GM18517 (cell line): ENCODE measurements around the gene PPT2.
"Not testable (repeated sequence)": the region's sequence is repeated elsewhere in the genome, so short reads cannot be mapped to it uniquely, and the experiment has no call there.

Experiments
- ATAC-seq: cut with Tn5 transposase; IDR thresholded peaks from one replicate; pipeline ENCODE4 v1.9.1; 2021; ENCODE audit warnings: mild to moderate bottlenecking, moderate library complexity; ENCODE audit not compliant: unreplicated experiment

PPT2 gene

DNA sequence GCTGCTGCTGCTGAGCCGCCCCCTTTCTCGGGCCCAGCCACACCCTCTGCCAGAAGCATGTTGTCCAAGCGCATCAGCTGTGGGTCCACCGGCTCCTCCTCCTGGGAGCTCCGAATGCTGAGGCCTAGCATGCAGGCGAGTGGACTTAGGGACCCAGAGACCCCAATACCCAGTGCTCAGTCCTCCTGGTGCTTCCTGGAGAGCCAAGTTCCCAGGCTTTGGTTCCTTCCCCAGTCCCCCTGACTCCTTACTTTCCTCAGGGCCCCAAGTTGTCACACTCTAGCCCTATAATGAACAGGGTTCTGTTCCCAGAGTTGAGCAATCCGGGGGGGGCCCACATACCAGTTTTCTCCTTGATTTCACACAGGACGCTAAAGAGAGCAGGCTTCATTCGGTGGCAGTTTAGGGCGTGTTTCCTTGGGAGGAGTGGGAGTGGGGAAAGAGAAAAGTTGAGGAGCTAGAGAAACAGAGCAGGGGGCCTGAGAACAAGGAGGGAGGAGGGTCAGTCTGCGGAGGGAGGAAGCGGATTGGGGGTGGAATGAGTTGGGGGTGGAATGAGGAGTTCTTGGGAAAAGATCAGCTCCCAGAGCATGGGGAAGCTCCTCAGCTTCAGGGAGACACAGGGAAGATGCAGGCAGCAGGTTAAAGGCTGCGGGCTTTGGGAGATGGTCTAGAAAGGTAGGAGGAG is 34.6 kb downstream of the PPT2 start:
- no peak for ATAC-seq

GRCh38 chr6:32189069-32189741 is 35.3 kb downstream of the PPT2 start:
- ATAC-seq: no peak

- no peak for ATAC-seq
Observed at GRCh38 chr6:32189742-32190053, 35.8 kb downstream of the PPT2 start.

GRCh38 chr6:32190054-32190851 is 36.3 kb downstream of the PPT2 start, which contains the start of gene PBX2:
TSS of gene PBX2 (minus strand) at chr6:32190202. CDS start at chr6:32189915, 287 bp downstream.
- ATAC-seq: peak; percentile 47

DNA sequence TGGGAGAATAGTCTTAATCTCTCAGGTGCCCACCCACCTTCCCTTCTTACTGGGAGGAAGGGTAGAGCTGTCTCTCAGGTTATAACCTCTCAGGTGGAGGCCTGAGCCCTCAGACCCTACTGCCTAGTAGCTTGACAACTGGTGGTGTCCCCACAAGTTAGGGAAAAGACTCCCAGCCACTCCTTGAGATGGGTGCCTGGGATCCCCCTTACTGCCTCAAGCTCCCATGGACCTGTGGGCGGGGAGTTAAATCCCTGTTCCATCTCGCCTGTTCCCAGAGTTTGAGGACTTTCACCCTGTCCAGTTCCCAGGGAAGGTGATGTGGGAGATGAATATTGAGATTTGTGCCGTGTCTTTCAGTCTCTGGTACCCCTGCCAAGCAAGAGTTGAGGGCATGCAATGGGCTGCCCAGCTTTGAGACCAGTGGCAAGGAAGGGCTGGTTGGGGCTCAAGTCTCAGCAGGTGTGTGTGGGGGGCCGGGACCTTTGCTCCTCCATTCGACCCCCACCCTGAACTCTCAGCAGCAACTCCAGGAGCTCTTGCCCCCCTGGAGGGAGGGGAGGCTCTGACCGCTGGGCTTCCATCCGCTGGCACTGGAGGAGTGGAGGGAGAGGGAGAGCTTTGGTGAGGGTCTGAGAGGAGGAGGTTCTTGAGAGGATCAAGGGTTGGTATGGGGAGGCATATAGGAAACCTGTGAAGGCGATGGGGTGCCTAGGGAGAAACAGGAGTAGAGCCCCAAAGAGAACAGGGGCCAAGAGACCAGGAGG is 37.2 kb downstream of the PPT2 start:
- no peak for ATAC-seq

GRCh38 chr6:32191696-32192607 is 38.0 kb downstream of the PPT2 start:
- ATAC-seq: no peak

- ATAC-seq: no peak
Observed at GRCh38 chr6:32192608-32193039, 38.7 kb downstream of the PPT2 start, which contains the start of gene GPSM3. TSS of gene GPSM3 (minus strand) at chr6:32192643. CDS start at chr6:32192513, 130 bp downstream.

- not testable (repeated sequence) for ATAC-seq
Observed at GRCh38 chr6:32193096-32193495, 39.2 kb downstream of the PPT2 start.

DNA sequence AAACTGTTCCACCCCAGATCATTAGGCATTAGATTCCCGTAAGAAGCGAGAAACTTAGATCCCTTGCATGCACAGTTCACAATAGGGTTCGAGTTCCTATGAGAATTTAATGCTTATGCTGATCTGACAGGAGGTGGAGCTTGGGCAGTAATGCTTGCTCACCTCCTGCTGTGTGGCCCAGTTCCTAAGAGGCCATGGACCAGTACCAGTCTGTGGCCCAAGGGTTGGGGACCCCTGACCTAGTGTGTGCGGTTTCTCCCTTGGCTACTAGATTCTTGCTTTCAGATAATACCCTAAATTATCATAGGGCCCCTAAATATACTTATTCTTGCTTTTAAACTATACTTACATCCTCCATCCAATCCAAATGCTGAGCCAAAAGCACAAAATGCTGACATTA is 40.4 kb downstream of the PPT2 start:
- no peak for ATAC-seq

- no peak for ATAC-seq
Observed at GRCh38 chr6:32194825-32195651, 41.1 kb downstream of the PPT2 start.

- ATAC-seq: peak; percentile 75
Observed at GRCh38 chr6:32195652-32195901, 41.6 kb downstream of the PPT2 start.

GRCh38 chr6:32195902-32196681 is 42.2 kb downstream of the PPT2 start:
- peak; percentile 63 for ATAC-seq

DNA sequence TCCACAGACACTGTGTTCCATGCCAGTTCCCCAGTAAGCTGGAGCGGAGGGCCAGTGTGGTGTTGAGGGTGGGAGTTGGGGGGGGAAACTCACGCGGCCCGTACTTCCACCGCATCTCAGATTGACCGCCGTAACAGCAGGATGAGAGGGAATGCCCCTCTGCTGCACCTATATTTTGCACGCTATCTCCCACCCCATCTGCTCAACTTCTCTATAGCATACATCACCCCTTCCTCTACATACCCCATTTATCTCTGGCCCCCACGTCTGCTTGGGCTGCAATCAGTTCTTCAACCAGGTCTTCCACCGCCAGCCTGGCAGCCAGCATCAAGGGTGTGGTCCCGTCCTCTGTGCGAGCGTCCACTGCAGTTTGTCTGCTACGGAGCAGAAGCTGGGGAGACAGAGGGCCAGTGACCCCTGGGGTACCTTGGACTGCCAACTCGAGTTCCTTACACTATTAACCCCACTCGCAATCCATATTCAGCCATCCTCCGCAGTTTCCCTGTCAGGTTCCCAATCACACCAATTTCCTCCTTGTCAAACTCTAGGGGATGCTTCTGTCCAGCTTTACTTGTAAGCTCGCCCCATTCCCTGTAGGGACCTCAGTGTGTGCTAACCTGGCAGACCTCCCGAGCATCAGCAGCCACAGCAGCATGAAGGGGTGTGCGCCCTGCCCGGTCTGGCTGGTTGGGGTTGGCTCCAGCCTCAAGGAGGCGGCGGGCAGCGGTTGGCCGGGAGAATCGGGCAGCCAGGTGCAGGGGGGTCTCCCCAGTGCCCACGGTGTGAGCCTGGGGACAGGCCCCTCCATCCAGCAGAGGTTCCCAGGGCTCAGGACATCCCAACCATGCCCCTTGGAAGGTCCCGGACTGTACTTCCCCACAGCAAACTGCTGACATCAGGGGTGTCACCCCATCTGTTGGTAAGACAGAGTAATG is 43.0 kb downstream of the PPT2 start:
- ATAC-seq: no peak

DNA sequence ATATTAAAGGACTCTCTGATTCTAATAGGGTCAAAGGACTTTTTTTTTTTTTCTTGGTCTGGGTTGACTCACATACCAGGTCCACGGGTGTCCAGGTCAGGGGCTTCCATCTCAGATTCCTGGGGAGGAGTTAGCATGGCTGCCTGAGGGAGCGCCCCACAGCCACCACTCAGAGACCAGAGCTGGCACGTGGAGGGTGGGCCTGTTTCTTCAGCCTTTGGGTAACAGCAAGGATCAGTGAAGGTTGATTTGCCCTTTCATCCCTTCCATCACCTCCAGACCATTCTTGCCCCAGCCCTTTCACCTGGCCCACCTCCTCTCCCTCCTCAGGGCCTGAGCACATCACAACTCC is 44.4 kb downstream of the PPT2 start:
- ATAC-seq: no peak

DNA sequence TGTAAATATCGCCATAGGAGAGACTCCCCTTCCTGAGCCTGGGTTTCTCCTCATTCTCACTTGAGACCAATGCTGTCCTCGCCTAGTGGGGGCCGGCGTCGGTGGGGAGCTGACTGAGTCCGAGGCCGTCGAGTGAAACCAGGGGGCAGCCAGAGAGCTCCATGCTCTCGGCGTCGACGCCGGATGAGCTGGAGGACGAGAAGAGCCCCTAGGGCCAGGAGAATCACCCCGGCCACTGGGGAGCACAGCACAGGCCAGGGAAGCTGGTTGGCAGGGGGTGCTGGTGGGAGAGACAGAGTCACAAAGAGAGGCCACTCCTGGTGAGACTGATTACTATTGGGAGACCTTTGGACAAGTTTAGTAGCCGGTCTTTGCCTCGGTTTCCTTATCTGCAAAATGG is 44.9 kb downstream of the PPT2 start:
- ATAC-seq: no peak

DNA sequence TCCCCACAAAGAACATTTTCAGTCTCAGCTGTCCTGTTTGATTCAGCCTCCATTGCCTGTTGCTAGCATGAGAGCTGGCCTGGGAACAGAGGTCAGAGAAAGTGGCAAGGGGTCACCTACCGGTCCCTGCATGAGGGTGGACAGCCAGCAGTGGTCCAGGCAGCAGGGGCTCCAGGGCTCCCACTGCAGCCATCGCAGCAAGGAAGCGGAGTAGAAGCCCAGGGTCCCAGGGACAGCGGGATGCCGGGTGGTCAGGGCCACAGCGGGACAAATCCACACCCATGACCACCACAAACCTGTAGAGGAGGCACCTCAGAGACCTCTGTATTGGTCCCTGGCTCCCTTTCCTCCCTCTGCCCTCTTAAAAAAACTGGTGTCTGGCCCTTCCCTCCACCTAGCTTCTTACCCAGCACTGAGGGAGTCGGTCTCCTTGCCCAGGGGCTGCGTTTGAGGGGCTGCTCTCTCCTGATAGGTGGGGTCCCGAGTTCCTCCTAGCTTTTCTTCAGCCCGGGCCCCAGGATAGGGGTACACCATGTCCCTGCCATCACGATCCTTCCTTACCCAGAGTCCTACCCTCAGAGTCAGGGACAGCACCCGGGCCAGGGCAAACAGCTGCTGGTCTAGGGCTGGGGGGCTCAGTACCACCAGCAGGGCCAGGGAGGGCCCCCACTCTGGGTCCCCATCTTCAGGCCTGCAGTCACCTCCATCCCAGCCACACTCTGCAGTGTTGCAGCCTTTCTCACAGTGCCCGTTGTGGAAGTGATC is 47.0 kb downstream of the PPT2 start:
- no peak for ATAC-seq

DNA sequence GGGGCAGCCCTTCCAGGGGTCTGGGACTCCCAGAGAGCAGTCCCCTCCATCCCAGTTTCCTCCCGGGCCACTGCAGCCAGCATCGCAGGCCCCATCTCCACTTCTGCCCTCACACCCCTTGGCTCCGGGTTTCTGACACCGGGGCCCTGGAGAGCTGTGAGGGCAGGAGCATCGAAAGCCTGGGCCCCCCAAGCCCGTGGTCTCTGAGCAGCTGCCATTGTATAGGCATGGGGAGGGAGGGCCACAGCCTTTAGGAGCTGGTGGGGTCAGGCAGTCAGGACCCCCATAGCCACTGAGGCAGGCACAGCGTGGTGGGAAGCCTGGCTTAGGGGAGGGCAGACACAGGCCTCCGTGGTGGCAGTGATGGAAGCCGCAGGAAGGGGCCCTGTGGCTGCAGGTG is 48.2 kb downstream of the PPT2 start:
- no peak for ATAC-seq
